ENCODE measurements around the gene CCDC148.

GRCh38 chr2:158489366-158490112 lies 33.0 kb upstream of the CCDC148 start:
- TF ChIP-seq ZNF274 (IDR thresholded peaks at IDR 0.05; ENCODE audit: low read depth, low read length) (no peak), YY1 (IDR thresholded peaks at IDR 0.05; ENCODE audit: insufficient read depth, insufficient read length) (no peak), SUZ12 (IDR thresholded peaks at IDR 0.05; ENCODE audit: extremely low read depth, insufficient read depth, insufficient read length) (no peak)
